NCI-H82 (cell line): ENCODE data around the gene ACAD11.
"Not testable (repeated sequence)": the region's sequence is repeated elsewhere in the genome, so short reads cannot be mapped to it uniquely, and the experiment has no call there.

Experiments used
- DNase-seq: peaks from one replicate; lab custom pipeline; 2025; lab: John Stamatoyannopoulos, UW

ACAD11 gene

DNA sequence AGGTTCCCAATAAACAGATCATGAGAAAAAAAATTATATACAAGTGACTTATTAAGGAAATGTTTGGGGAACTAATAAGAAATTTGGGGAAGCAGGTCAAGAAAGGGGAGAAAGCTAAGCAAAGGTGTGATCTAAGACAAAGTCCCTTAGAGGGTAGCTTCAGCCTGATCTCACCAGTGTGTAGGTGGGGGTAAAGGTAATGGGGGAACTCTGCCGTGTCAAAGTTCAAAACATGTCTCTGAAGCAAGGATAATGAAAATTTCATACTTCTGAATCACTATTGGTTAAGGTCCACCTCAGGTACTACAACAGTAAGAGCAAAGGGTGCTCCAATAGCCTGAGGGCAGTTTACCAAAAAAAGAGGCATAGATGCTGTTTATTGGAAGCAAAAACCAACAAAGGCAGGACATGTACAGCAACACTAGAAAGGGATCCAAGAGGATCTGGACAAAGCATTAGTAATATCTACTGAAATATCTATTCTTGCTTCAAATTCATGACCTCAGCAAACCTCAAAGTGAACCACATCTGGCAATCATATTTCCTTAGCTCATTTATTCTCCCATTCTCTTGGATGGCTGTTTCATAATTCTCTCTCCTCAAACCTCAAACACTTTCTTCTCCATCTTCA is 6.9 kb downstream of the ACAD11 start:
- DNase-seq, result no peak

DNA sequence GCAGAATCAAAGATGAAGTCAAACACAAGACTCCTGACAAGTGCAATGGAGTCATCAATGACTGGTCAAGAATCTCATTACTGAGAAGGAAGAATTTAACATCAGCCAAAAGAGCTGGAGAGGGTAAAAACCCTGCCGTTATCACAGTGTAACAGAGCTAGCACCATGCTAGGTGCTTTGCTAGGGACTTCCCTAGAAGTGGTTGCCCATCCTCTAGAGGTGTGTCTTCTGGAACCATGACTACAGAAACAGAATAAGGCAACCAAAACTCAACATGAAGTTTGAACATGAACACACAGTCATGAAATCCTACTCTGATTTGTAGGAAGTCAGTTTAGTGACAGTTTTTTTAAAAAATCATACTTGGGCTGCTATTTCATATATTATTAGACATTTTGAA is 9.5 kb downstream of the ACAD11 start:
- no peak for DNase-seq

DNA sequence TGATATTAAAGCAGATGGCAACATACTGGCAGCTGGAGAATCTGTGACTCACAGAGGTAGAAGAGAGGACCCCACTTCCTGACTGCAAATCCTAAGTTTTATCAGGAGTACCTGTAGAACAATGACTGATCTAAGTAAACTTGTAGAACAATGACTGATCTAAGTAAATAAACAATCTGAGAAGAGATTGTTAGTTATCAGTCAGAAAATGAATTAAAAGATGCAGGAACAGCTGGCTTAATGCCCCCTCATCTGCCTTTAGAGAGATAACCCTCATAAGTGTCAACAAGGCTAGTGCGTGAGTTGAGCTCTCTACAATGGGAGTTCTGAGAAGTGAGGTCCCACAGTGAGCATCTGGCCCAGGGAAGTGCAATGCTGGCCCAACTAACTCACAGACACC is 14.6 kb downstream of the ACAD11 start:
- peak; percentile 8 for DNase-seq

DNA sequence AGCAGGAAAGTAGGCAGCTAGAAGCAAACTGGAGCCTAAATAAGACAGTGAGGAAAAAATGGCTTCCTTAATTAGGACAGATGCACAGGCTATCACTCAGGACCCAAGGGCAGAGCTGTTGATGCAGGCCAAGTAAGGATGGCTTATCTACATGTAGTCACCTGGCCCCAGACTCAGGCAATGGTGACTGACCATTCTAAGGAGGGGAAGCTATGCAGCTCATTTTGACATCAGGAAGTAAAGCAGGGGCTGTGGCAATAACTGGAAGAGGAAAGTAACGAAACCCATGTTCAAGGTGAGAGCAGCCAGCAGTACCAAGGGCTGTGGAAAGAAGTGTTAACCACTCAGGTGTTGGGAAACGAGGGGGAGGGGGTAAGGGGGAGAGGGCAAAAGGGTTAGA is 16.2 kb downstream of the ACAD11 start:
- no peak for DNase-seq

DNA sequence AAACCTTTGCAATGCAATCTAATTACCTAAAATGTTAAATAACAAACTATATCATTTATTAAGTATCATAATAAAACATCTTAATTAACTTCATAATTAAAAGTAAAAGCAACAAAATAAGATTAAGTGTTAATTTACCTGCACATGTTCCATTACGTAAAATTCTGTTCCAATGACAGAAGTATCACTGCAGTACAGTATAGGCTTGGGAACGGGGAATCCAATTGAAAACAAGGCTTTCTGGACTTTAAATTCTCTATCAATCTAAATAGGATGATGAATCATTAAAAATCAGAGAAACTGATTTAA is 17.1 kb downstream of the ACAD11 start:
- no peak for DNase-seq

DNA sequence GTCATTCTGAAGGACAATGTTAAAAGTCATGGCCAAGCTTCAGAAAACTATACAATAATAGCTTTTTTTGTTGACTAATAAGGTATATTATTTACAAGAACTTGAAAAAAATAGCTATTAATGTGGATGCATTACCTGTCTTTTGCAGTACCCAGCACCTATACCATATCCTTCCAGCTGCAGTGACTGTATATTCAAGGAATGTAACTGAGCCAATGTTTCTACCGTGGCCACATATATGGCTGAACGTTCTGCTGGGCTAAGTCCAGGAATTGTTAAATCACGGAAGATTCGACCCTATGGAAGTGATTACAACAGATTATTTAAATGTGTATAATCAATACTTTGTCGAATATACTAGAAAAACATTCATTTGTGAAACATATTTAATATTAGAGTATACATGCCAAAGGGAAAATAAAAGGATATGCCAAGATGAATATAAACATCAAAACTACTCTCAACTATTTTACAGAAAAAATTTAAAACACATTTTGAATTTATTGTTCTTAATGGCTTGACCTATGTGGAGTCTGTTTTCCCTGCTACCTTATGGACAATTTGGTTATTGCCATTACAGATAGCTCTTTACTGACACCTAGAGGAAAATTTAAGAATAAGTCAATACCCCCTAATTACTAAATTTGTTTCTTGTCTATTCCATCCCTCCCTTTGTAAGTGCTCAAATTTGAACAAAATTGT is 17.6 kb downstream of the ACAD11 start:
- DNase-seq, result peak; percentile 76

DNA sequence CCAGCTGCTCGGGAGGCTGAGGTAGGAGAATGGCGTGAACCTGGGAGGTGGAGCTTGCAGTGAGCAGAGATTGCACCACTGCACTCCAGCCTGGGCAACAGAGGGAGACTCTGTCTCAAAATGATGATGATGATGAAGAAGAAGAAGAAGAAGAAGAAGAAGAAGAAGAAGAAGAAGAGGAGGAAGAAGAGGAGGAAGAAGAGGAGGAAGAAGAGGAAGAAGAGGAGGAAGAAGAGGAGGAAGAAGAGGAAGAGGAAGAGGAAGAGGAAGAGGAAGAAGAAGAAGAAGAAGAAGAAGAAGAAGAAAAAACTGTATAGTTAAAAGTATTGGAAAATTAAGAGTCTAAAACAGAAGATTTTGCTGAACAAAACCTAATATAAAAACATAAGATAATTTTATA is 18.2 kb downstream of the ACAD11 start:
- not testable (repeated sequence) for DNase-seq

DNA sequence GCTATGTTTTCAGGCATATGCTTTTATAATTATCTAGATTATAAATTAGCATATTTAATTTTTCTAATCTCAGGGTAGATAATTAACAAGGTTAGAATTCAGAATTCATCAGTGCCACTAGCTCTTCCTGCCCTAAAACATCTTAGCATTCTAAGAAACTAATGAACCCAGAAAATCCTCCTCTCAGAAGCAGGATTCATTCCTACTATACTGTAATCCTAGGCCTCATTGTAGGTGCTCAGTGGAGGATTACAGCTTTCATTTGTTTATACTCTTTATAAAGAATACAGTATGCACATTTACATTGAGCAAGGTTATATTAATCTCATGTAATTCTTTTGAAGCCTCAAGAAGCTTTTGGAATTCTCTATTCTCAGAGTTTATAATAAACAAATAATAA is 20.9 kb downstream of the ACAD11 start:
- DNase-seq, result peak; percentile 30

DNA sequence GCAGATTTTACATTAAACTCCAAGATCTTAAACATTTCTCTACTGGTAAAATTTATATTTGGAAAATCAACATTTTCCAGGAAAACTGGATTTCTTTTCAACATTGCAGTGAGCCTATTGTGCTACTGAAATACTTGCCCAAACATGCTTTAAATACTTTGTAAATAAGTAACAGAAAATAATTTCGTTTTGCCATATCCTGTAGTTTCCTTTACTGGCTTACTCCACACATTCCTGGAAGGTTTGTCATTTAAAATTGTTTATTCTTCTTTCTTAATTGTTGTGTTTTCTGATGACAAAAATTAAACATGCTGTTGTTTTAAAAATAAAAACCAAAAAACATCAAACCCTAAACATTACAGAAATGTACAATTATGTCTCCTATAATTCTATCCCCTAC is 22.0 kb downstream of the ACAD11 start:
- no peak for DNase-seq

DNA sequence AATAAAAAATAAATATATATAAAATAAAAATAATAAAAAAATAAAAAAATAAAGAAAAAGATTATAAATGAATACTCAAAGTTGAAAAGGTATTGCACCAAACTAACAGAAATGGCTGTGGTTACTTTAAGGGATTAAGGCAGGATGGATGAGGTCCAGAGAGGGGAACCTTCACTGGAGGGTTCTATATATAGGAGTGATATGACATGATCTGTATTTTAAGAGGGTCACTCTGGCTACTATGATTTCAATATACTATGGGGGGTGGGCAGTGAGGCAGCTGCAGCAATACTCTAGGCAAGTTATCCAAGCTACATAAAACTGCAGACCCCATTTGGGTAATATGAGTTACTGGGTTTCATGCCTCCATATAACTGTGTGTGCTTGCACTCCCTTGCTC is 24.6 kb downstream of the ACAD11 start:
- DNase-seq, result no peak

DNA sequence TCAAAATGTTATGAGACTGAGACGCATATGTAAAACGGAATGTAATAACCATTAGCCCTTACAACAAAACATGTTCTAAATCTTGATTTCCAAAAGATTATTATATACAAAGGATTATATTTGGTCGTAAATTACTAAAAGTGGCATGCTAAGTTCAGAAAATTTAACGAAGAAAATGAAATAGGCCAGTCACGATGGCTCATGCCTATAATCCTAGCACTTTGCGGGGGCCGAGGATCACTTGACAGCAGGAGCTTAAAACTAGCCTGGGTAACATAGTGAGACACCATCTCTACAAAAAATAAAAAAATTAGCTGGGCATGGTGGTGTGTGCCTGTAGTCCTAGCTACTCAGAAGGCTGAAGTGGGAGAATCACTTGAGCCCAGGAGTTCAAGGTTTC is 29.0 kb downstream of the ACAD11 start:
- peak; percentile 18 for DNase-seq

DNA sequence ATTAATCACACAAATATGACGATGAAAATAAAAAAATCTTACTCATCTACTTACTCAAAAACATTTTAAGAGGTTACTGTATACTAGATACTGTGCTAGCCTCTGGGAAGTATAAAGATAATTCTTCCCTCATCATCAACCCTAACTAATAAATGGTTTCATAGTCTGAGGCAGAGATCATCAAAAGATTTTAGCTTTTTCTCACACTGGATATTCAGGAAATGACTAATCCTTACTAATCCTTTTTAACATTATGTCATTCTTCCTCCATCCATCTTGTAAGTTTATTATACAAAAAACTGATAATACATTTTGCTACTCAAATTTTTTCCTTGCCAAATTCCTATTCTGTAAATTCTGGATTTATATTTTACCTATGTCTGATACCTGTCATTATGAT is 29.7 kb downstream of the ACAD11 start:
- DNase-seq, result no peak

DNA sequence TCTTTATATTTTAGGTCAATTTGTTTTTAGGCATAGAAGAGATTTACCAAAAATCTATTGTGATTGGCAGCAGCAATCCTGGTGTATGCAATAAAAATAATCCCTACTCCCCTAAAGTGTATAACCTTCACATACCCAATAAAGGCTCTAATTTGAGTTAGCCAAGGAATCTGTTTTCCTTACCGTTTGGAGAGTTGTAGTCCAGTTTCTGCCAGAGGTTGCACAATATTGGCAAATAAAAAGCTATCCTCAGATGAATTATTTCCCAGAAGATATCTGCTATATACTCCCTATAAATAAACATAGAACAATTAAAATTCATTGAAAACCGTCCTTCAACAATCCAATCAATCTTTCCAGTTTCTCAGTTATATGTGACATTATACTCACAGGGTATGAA is 31.5 kb downstream of the ACAD11 start:
- no peak for DNase-seq

DNA sequence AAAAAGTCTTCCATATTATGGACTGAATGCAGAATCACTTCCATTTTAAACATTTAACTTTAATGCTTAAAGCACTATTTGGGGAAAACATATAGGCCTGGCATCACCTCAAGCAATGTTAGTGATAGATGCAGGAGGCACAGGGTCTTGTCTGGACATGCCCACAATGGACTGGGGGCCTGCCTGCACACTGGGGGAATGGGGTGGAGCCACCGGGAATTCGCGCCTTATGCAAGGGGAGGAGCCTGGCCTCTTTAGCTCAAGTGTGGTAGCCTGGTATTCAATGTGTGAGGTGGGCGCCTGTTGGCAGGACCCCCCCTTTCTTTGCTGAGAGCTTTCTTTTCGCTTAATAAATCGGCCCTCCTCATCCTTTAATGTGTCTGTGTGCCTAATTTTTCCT is 32.7 kb downstream of the ACAD11 start:
- no peak for DNase-seq

DNA sequence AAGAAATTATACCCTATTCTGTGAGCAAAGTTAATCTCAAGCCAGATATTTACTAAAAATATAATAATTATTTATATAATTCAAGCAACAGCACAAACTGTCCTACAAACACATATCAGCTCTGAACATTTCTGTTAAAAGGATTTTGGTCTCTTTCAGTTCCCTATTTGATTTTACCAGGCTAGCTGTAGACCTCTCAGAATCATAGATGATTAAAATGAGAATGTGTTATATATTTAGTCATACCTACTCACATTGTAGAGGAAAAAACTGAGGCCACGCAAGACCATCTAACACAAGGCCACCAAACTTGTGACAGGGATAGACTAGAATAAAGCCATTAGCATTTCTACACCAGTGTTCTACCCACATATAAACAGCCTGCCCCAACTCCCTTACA is 34.0 kb downstream of the ACAD11 start:
- DNase-seq, result no peak

DNA sequence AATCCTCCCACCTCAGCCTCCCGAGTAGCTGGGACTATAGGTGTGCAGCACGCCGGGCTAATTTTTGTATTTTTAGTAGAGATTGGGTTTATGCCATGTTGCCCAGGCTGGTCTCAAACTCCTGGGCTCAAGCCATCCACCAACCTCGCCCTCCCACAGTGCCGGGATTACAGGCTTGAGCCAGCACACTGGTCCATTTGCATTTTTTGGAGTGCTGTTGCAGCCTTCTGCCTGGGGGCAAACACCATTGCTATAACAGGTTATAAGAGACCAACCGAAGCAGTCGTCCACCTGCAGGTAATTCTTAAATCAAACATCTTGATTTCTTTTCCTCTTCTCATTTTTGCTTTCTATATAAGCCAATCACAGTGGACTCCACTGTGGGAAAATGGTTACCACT is 34.8 kb downstream of the ACAD11 start:
- no peak for DNase-seq

DNA sequence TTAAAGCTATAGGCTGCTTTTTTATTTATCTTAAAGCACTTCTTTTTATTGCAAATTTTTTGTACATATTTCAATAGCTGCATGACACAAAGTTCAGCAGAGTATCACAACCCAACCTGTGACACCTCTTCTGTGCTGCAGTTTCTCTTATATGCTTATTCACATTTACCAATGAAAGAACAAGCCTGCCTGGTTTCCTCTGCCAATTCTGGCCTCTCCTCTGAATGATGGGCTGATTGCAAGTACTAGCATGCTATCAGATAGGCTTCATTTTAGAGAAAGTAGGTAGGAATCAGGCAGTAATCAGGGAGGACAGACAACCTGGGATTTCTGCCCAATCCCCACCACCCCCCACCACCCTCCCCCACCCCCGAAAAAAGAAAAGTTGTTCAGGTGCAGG is 36.0 kb downstream of the ACAD11 start:
- no peak for DNase-seq

DNA sequence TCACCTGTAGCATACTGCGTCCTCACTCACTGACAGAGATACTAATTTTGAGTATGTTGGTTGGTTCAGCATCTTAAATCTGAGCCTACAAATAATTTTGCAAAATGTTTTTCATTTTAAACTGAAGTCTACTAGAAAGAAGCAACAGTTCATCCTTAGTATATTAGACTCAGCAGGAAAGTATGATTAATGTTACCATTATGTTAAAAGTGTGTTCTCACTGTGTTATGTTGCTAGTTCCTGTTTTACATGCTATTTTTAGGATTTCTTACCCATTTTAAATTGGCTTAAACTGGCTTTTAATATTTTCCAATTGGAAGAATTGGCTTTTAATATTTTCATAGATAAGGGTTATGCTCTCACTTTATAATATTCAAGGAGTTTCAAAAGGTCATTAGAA is 36.8 kb downstream of the ACAD11 start:
- no peak for DNase-seq

DNA sequence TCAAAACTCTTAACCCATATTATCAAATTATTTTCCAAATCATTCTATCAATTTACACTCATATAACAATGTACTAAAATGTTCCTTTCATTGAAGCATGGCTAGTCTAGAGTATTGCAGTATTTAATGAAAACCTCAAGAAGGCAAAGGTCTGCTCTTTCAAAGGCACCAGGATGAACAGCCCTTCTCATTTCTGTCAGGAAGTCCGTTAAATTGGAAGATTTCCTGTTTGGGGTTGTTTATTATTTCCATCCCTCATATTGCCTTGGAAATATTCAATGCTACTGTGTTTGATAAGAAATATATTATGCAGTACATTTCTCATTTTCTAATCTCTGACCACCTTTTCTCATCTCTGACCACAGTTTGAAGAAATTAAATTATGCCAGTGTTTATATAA is 37.5 kb downstream of the ACAD11 start:
- DNase-seq, result no peak

DNA sequence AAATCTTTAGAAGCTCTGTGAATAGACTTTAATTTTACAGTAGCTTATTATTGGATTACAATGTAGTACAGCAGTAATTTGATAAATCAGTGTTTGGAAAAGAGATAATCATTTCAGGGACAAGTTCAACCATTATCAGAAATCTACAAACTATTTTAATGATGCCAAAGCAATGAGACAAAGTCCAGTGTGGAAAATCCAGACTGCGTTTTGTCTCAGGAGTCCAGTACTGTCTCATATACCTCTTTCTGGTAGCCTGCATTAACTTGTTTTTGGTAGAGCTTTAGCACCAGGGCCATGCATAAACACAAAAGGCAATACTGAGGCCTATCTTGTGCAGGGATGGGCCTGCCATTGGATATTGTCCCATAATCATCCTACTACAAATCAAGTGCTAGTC is 42.8 kb downstream of the ACAD11 start:
- no peak for DNase-seq

DNA sequence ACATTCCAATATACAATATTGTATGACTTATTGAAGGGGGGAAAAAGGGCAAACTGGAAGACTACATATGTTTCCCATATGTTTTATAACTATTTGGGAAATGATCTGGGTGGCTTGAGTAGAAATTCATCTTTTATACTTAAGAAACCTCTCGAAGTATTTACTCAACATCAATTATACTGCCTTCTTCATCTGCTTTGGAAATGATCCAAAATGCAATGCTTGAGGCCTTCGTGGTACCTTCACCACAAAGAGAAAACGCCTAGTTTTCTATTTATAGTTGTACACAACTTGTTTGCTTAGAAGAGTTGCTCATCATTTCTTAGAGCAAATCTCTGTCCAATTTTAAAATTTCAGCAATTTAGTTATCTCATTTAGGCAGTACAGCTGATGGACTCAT is 43.7 kb downstream of the ACAD11 start:
- no peak for DNase-seq

DNA sequence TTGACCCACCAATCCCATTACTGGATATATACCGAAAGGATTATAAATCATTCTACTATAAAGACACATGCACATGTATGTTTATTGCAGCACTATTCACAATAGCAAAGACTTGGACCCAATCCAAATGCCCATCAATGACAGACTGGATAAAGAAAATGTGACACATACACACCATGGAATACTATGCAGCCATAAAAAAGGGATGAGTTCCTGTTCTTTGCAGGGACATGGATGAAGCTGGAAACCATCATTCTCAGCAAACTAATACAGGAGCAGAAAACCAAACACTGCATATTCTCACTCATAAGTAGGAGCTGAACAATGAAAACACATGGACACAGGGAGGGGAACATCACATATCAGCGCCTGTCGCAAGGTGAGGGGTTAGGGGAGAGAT is 44.3 kb downstream of the ACAD11 start:
- DNase-seq, result not testable (repeated sequence)

DNA sequence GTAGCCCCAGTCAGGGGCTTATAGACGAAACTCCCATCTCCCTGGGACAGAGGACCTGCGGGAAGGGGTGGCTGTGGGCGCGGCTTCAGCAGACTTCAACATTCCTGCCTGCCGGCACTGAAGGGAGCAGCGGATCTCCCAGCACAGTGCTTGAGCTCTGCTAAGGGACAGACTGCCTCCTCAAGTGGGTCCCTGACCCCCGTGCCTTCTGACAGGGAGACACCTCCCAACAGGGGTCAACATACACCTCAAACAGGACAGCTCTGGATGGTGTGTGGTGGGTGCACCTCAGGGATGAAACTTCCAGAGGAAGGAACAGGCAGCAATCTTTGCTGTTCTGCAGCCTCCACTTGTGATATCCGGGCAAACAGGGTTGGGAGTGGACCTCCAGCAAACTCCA is 53.0 kb downstream of the ACAD11 start:
- not testable (repeated sequence) for DNase-seq

DNA sequence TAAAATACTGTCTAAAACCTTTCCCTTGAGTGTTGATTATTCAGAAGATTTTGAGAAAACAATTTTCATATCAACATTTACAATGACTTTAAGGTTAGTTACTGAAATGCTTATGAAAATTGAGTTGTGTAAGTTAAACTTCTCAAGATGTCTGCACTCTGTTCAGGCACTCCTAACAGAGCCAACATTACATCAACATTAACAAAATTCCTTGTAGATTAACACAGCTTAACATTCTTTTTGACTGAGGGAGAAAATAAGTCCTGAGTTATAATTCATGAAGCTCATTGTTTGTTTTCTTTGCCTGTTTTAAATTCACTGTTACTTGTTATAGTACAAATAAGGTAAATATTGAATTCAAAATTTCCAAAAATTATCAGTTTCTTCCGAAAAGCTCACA is 53.5 kb downstream of the ACAD11 start:
- DNase-seq, result no peak
